BE2C (cell line): ENCODE data around the gene JAK2.

ENCODE experiments used
- DNase-seq: peaks from one replicate; pipeline ENCODE4 v3.0.0-alpha.2; 2020
- H3K27me3 ChIP-seq: fragments of 250-450 bp; sonication (Bioruptor Pico); 2 replicates; pipeline ENCODE4 v1.5.1; 2020; ENCODE audit warnings: mild to moderate bottlenecking
- H3K36me3 ChIP-seq: fragments of 250-450 bp; sonication (Bioruptor Pico); 2 replicates; pipeline ENCODE4 v1.5.1; 2020; ENCODE audit warnings: mild to moderate bottlenecking
- H3K4me1 ChIP-seq: fragments of 250-450 bp; sonication (Bioruptor Pico); 2 replicates; pipeline ENCODE4 v1.5.1; 2020
- H3K4me3 ChIP-seq: 2 replicates; pipeline ENCODE4 v1.5.1; 2011; ENCODE audit warnings: low read depth, low read length
- H3K9me3 ChIP-seq: fragments of 250-450 bp; sonication (Bioruptor Pico); 2 replicates; pipeline ENCODE4 v1.5.1; 2020
- CTCF ChIP-seq: IDR thresholded peaks from 2 replicates; pipeline ENCODE4 v1.5.1; 2012; ENCODE audit warnings: mild to moderate bottlenecking, low read depth, low read length

Gene JAK2

GRCh38 chr9:4985386-4986266 is 554 bp downstream of the JAK2 start:
- Histone ChIP-seq H3K9me3 (no peaks in the 10 kb centered on the region), H3K36me3 (no peaks in the 10 kb centered on the region), H3K27me3 (peaks cover 17% of the 10 kb centered on the region), H3K4me1 (no peaks in the 10 kb centered on the region), H3K4me3 (peak overlapping the region; percentile 76)
- no peak for TF ChIP-seq CTCF
- DNase-seq, result no peak

- Histone ChIP-seq H3K4me3 (no peak overlapping the region), H3K36me3 (no peaks in the 10 kb centered on the region), H3K27me3 (peaks cover 20% of the 10 kb centered on the region), H3K9me3 (no peaks in the 10 kb centered on the region), H3K4me1 (no peaks in the 10 kb centered on the region)
- no peak for DNase-seq
- TF ChIP-seq CTCF, result no peak
These were observed 1.2 kb downstream of the JAK2 start for GRCh38 chr9:4986296-4986695.

DNA sequence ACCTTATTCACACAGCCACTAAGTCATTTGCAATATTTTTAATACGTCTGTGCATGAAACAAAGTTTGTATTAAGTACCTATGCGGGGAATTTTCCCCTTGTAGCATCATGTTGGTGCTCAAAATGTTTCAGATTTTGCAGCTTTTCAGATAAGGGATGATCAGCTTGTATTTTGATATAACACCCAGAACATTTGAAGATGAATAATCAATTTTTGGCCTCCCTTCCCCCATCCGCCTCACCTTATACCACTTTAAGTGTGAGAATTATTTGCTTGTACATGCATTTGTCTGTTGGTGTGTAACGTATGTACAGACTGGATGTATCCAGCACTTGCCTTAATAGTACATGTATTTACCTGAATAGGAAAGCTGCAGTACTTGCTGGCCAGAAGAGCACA is 1.7 kb downstream of the JAK2 start:
- no peak for TF ChIP-seq CTCF
- Histone ChIP-seq H3K9me3 (no peaks in the 10 kb centered on the region), H3K27me3 (peaks cover 20% of the 10 kb centered on the region), H3K36me3 (no peaks in the 10 kb centered on the region), H3K4me1 (no peaks in the 10 kb centered on the region), H3K4me3 (no peak overlapping the region)
- DNase-seq, result no peak

- Histone ChIP-seq H3K4me3 (no peak overlapping the region), H3K4me1 (no peaks in the 10 kb centered on the region), H3K27me3 (peaks cover 20% of the 10 kb centered on the region), H3K9me3 (no peaks in the 10 kb centered on the region), H3K36me3 (no peaks in the 10 kb centered on the region)
- TF ChIP-seq CTCF, result peak; percentile 82
- DNase-seq, result peak; percentile 73
These were observed 2.9 kb downstream of the JAK2 start for GRCh38 chr9:4987961-4988421.

GRCh38 chr9:4992872-4993271 is 7.8 kb downstream of the JAK2 start:
- no peaks in the 10 kb centered on the region for H3K36me3 ChIP-seq
- no peak for TF ChIP-seq CTCF
- H3K4me3 ChIP-seq, result no peak overlapping the region
- no peak for DNase-seq
- no peaks in the 10 kb centered on the region for H3K4me1 ChIP-seq
- no peaks in the 10 kb centered on the region for H3K9me3 ChIP-seq
- peaks cover 10% of the 10 kb centered on the region for H3K27me3 ChIP-seq
